ENCODE measurements around the gene RNF166. TPM values are rescaled to one million over a fixed set of nuclear protein-coding genes. Genes with fewer than 3 reads are reported as not detected.

Gene RNF166
- total RNA-seq, 1 donor from 2014 or later: 21.4 TPM

- no peak for DNase-seq (ENCODE audit: low spot score in 2 of 2, unreplicated experiment in 2 of 2)
- no peaks in the 10 kb centered on the region for H3K36me3 Mint-ChIP-seq
- no peaks in the 10 kb centered on the region for H3K4me1 Mint-ChIP-seq
- peaks cover 22% of the 10 kb centered on the region for H3K27me3 Mint-ChIP-seq (ENCODE audit: low read depth)
- H3K9me3 Mint-ChIP-seq: no peaks in the 10 kb centered on the region
- no peak for TF ChIP-seq CTCF (IDR thresholded peaks at IDR 0.05; ENCODE audit: unreplicated experiment)
- H3K4me3 Mint-ChIP-seq: no peak overlapping the region
- H3K27ac Mint-ChIP-seq: no peak overlapping the region
These were observed 12.6 kb downstream of the RNF166 start for GRCh38 chr16:88693420-88694177.

GRCh38 chr16:88692861-88693260, 13.3 kb downstream of the RNF166 start:
- Mint-ChIP-seq H3K4me1 (peaks cover 5% of the 10 kb centered on the region), H3K27ac (no peak overlapping the region), H3K36me3 (no peaks in the 10 kb centered on the region), H3K9me3 (no peaks in the 10 kb centered on the region), H3K4me3 (no peak overlapping the region), H3K27me3 (ENCODE audit: low read depth) (peaks cover 29% of the 10 kb centered on the region)
- TF ChIP-seq CTCF (IDR thresholded peaks at IDR 0.05; ENCODE audit: unreplicated experiment): no peak
- DNase-seq (ENCODE audit: low spot score in 2 of 2, unreplicated experiment in 2 of 2): no peak

GRCh38 chr16:88691924-88692560, 14.2 kb downstream of the RNF166 start:
- Mint-ChIP-seq H3K27ac (no peak overlapping the region), H3K36me3 (no peaks in the 10 kb centered on the region), H3K9me3 (no peaks in the 10 kb centered on the region), H3K27me3 (ENCODE audit: low read depth) (peaks cover 34% of the 10 kb centered on the region), H3K4me1 (peaks cover 7% of the 10 kb centered on the region), H3K4me3 (no peak overlapping the region)
- DNase-seq (ENCODE audit: low spot score in 2 of 2, unreplicated experiment in 2 of 2): no peak
- TF ChIP-seq CTCF (IDR thresholded peaks at IDR 0.05; ENCODE audit: unreplicated experiment): no peak

- Mint-ChIP-seq H3K36me3 (no peaks in the 10 kb centered on the region), H3K4me3 (no peak overlapping the region), H3K27ac (no peak overlapping the region), H3K27me3 (ENCODE audit: low read depth) (peaks cover 39% of the 10 kb centered on the region), H3K9me3 (no peaks in the 10 kb centered on the region), H3K4me1 (peaks cover 7% of the 10 kb centered on the region)
- no peak for TF ChIP-seq CTCF (IDR thresholded peaks at IDR 0.05; ENCODE audit: unreplicated experiment)
- DNase-seq (ENCODE audit: low spot score in 2 of 2, unreplicated experiment in 2 of 2): no peak
These were observed 14.9 kb downstream of the RNF166 start for GRCh38 chr16:88691129-88691813.

- H3K9me3 Mint-ChIP-seq: no peaks in the 10 kb centered on the region
- peaks cover 39% of the 10 kb centered on the region for H3K27me3 Mint-ChIP-seq (ENCODE audit: low read depth)
- no peak for DNase-seq (ENCODE audit: low spot score in 2 of 2, unreplicated experiment in 2 of 2)
- H3K4me3 Mint-ChIP-seq: no peak overlapping the region
- peaks cover 7% of the 10 kb centered on the region for H3K4me1 Mint-ChIP-seq
- H3K36me3 Mint-ChIP-seq: no peaks in the 10 kb centered on the region
- TF ChIP-seq CTCF (IDR thresholded peaks at IDR 0.05; ENCODE audit: unreplicated experiment): no peak
- H3K27ac Mint-ChIP-seq: no peak overlapping the region
These were observed 15.7 kb downstream of the RNF166 start for GRCh38 chr16:88690341-88691128.

Data from mesothelial cell of epicardium (in vitro differentiated cells).